CD4-positive, alpha-beta T cell treated with Interleukin-17A for 1 hour (primary cell): Measurements from ENCODE around the gene MYLK3.

Experiments
- DNase-seq: peaks from one replicate; pipeline ENCODE4 v3.0.0-alpha.2; 2020

MYLK3 gene

GRCh38 chr16:46727184-46727583, 21.0 kb downstream of the MYLK3 start:
- no peak for DNase-seq

GRCh38 chr16:46721885-46722284, 26.3 kb downstream of the MYLK3 start:
- no peak for DNase-seq

- DNase-seq = no peak
Observed at GRCh38 chr16:46720619-46721018, 27.5 kb downstream of the MYLK3 start.

- DNase-seq = no peak
Observed at GRCh38 chr16:46719528-46719927, 28.6 kb downstream of the MYLK3 start.

GRCh38 chr16:46718214-46718613, 29.9 kb downstream of the MYLK3 start:
- DNase-seq = no peak

- no peak for DNase-seq
Observed at GRCh38 chr16:46717692-46718091, 30.5 kb downstream of the MYLK3 start.

- no peak for DNase-seq
Observed at GRCh38 chr16:46715769-46716305, 32.3 kb downstream of the MYLK3 start.

GRCh38 chr16:46714797-46715591, 33.1 kb downstream of the MYLK3 start:
- DNase-seq = no peak

GRCh38 chr16:46713634-46714033, 34.5 kb downstream of the MYLK3 start:
- no peak for DNase-seq

GRCh38 chr16:46712911-46713310, 35.2 kb downstream of the MYLK3 start:
- no peak for DNase-seq

GRCh38 chr16:46711106-46712058, 36.8 kb downstream of the MYLK3 start:
- no peak for DNase-seq

- DNase-seq = no peak
Observed at GRCh38 chr16:46709469-46710005, 38.6 kb downstream of the MYLK3 start.

GRCh38 chr16:46706642-46707041, 41.5 kb downstream of the MYLK3 start:
- DNase-seq = no peak

GRCh38 chr16:46702030-46702429, 46.1 kb downstream of the MYLK3 start:
- no peak for DNase-seq

- no peak for DNase-seq
Observed at GRCh38 chr16:46701615-46702014, 46.5 kb downstream of the MYLK3 start.

- DNase-seq = no peak
Observed at GRCh38 chr16:46700048-46700447, 48.1 kb downstream of the MYLK3 start.

GRCh38 chr16:46696957-46697356, 51.2 kb downstream of the MYLK3 start:
- DNase-seq = no peak

- DNase-seq = no peak
Observed at GRCh38 chr16:46695937-46696336, 52.2 kb downstream of the MYLK3 start.

GRCh38 chr16:46693598-46693997, 54.5 kb downstream of the MYLK3 start:
- no peak for DNase-seq

GRCh38 chr16:46691726-46692125, 56.4 kb downstream of the MYLK3 start:
- DNase-seq = no peak

- DNase-seq = peak; percentile 7
Observed at GRCh38 chr16:46690281-46691178, 57.6 kb downstream of the MYLK3 start.
